ENCODE data around the gene PRSS12.

DNA sequence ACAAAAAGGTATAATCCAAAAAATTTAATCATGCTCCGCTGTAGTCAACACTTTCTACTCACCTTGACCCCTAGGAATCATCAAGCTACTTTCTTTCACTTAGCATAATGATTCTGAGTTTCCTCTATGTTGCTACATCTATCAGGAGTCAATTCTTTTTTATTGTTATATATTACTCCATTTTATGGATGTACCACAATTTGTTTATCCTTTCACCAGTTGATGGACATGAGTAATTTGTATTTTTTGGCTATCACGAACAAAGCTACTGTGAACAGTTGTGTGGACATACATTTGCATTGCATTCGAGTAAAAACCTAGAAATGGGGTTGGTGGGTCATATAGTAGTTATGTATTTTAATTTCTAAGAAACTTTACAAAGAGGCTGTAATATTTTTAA lies 102.9 kb downstream of the PRSS12 start:
- TF ChIP-seq, protein P1, sequence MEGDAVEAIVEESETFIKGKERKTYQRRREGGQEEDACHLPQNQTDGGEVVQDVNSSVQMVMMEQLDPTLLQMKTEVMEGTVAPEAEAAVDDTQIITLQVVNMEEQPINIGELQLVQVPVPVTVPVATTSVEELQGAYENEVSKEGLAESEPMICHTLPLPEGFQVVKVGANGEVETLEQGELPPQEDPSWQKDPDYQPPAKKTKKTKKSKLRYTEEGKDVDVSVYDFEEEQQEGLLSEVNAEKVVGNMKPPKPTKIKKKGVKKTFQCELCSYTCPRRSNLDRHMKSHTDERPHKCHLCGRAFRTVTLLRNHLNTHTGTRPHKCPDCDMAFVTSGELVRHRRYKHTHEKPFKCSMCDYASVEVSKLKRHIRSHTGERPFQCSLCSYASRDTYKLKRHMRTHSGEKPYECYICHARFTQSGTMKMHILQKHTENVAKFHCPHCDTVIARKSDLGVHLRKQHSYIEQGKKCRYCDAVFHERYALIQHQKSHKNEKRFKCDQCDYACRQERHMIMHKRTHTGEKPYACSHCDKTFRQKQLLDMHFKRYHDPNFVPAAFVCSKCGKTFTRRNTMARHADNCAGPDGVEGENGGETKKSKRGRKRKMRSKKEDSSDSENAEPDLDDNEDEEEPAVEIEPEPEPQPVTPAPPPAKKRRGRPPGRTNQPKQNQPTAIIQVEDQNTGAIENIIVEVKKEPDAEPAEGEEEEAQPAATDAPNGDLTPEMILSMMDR (IDR thresholded peaks at IDR 0.05; ENCODE audit: low read depth, low read length), result no peak
- TF ChIP-seq EZH2phosphoT487 (IDR thresholded peaks at IDR 0.05; ENCODE audit: low read depth), result no peak
